ENCODE results near the gene DHX32.

The DHX32 gene

GRCh38 chr10:125802739-125803138 is 78.4 kb downstream of the DHX32 start:
- no peak for DNase-seq (ENCODE audit: low read depth)

- DNase-seq (ENCODE audit: low read depth), result no peak
These were observed 79.0 kb downstream of the DHX32 start for GRCh38 chr10:125802131-125802530.

- no peak for DNase-seq (ENCODE audit: low read depth)
These were observed 79.5 kb downstream of the DHX32 start for GRCh38 chr10:125801574-125801973.

- no peak for DNase-seq (ENCODE audit: low read depth)
These were observed 81.5 kb downstream of the DHX32 start for GRCh38 chr10:125799451-125800182.

- no peak for DNase-seq (ENCODE audit: low read depth)
These were observed 83.0 kb downstream of the DHX32 start for GRCh38 chr10:125797994-125798662.

- no peak for DNase-seq (ENCODE audit: low read depth)
These were observed 83.7 kb downstream of the DHX32 start for GRCh38 chr10:125797424-125797823.

- no peak for DNase-seq (ENCODE audit: low read depth)
These were observed 85.4 kb downstream of the DHX32 start for GRCh38 chr10:125795637-125796190.

- no peak for DNase-seq (ENCODE audit: low read depth)
These were observed 86.0 kb downstream of the DHX32 start for GRCh38 chr10:125795128-125795527.

GRCh38 chr10:125792342-125793300 is 88.5 kb downstream of the DHX32 start:
- DNase-seq (ENCODE audit: low read depth), result no peak

GRCh38 chr10:125788156-125789034 is 92.7 kb downstream of the DHX32 start:
- DNase-seq (ENCODE audit: low read depth), result no peak

Data from non-pigmented ciliary epithelial cell (primary cell).